ENCODE measurements around the gene SLMAP. TPM values are rescaled to one million over a fixed set of nuclear protein-coding genes. Genes with fewer than 3 reads are reported as not detected.

The SLMAP gene
- total RNA-seq, 4 donors from 2014 or later: 81.1 to 113 (median 97.1) TPM

DNA sequence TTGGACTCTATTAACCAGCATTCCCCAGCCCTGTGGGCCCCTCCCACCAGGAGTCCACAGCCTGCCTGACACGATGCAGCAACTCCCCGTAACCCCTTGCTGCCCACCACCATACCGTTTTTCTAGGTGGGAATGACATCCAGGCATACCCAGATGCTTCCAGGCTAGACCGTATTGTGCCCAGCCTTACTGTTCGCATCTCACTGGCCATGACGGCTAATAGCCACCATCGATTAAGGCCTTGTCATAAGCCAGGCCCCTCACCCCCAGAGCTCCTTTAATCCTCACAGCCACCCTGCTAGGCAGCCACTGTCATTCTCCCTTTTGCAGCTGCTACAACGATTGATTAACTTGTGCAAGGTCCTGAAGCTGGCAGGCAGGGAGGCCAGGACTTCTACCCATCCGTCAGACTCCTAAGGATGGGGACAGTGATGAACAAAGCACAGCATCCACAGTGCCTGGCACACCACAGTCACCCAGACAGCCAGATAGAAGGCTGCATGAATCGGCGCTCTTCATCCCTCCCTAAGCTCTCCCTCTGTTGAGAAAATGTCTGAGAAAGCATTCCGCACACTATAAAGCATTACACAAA, 192.1 kb downstream of the SLMAP start:
- intact Hi-C loops (cut with DNase I; ENCODE audit: low total_unique reads): no loop called here

DNA sequence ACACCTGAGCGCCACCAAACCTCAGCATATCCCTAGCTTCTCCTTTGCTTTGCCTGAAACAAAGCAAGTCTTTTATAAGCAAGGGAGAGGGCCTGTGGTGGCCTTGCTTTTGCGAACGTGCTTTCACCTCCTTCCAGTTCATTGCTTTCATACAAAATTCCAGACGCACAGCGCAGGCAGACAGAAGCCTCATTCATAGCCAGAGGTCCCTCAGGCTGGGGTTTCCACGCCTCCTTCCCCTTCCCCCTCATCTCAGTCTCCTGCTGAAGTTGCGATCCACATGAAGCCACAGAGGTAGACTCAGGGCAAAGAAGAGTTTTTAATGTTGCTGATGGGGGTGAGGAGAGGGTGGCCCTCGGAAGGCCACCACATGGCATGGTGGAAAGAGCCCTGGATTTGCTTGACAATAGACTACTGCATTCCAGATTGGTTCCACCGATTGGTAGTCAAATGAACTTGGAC, 192.7 kb downstream of the SLMAP start:
- TF ChIP-seq POLR2A (IDR thresholded peaks at IDR 0.05) (no peak), CTCF (IDR thresholded peaks at IDR 0.05 in 4 of 5, conservative IDR thresholded peaks at IDR 0.05 in 1 of 5) (no peak)
- Histone ChIP-seq H3K27me3 (no peaks in the 10 kb centered on the region), H3K9me3 (no peaks in the 10 kb centered on the region), H3K27ac (no peak overlapping the region), H3K4me3 (no peak overlapping the region), H3K36me3 (no peaks in the 10 kb centered on the region), H3K4me1 (peaks cover 24 to 41% of the 10 kb centered on the region in 2 donors)
- intact Hi-C loops (cut with DNase I; ENCODE audit: low total_unique reads) (no loop called here), in situ Hi-C loops (cut with MboI; ENCODE audit: low sequenced_read_pairs in 4 of 4) (no loop called here)
- DNase-seq (no peak), ATAC-seq (no peak)

More for the DNA sequence above, 192.1 kb downstream of the SLMAP start:
- ATAC-seq: no peak
- DNase-seq: no peak
- no peak overlapping the region for H3K4me3 ChIP-seq
- H3K27ac ChIP-seq: no peak overlapping the region
- in situ Hi-C loops (cut with MboI; ENCODE audit: low sequenced_read_pairs in 4 of 4): no loop called here
- H3K9me3 ChIP-seq: no peaks in the 10 kb centered on the region
- TF ChIP-seq POLR2A (IDR thresholded peaks at IDR 0.05) (no peak), CTCF (IDR thresholded peaks at IDR 0.05 in 4 of 5, conservative IDR thresholded peaks at IDR 0.05 in 1 of 5) (no peak)
- peaks cover 30 to 47% of the 10 kb centered on the region in 2 donors for H3K4me1 ChIP-seq
- H3K27me3 ChIP-seq: no peaks in the 10 kb centered on the region
- no peaks in the 10 kb centered on the region for H3K36me3 ChIP-seq

- H3K27ac ChIP-seq: no peak overlapping the region
- H3K4me1 ChIP-seq: peaks cover 21 to 36% of the 10 kb centered on the region in 2 donors
- ATAC-seq (no peak), DNase-seq (no peak)
- H3K27me3 ChIP-seq: no peaks in the 10 kb centered on the region
- TF ChIP-seq POLR2A (IDR thresholded peaks at IDR 0.05) (no peak), CTCF (IDR thresholded peaks at IDR 0.05 in 4 of 5, conservative IDR thresholded peaks at IDR 0.05 in 1 of 5) (no peak)
- intact Hi-C loops (cut with DNase I; ENCODE audit: low total_unique reads): no loop called here
- no peak overlapping the region for H3K4me3 ChIP-seq
- in situ Hi-C loops (cut with MboI; ENCODE audit: low sequenced_read_pairs in 4 of 4): no loop called here
- H3K9me3 ChIP-seq: no peaks in the 10 kb centered on the region
- H3K36me3 ChIP-seq: no peaks in the 10 kb centered on the region
These were observed 193.2 kb downstream of the SLMAP start for GRCh38 chr3:57949344-57949743.

DNA sequence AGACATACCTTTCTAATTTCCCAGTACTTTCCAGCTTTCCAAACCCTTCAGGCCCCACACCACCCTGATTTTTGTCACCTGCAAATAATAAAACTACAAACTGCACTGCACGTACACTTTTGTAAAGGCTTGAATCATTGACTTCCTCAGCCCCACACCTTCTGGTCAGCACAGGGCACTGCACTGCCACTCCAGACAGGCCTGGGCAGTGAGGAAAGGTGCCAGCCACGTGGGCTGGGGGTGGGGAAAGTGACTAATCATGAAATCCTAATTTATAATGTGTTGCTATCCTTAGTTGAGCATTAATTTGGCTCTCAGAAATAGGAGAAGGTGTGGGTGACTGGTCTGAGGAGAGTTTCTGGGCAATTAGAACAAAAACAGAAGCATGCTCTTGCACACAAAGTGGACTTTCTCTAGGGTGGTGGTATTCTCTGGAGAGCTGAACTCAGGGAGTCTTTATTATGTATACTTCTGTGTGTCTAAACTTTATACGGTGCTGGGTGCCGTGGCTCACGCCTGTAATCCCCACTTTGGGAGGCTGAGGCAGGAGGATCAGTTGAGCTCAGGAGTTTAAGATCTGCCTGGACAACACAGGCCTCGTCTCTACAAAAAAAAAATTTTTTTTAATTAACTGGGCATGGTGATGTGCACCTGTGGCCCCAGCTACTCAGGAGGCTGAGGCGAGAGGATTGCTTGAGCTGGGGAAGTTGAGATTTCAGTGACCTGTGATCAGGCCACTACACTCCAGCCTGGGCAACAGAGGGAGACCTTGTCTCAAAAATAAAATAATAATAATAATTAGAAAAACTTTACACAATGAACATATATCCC, 193.9 kb downstream of the SLMAP start:
- in situ Hi-C loops (cut with MboI; ENCODE audit: low sequenced_read_pairs in 4 of 4): no loop called here

More for the DNA sequence above, 193.9 kb downstream of the SLMAP start:
- ATAC-seq (peak in 1 of 2 donors; percentile 31), DNase-seq (peak in 1 of 2 donors; percentile 33)
- TF ChIP-seq POLR2A (IDR thresholded peaks at IDR 0.05) (no peak), CTCF (IDR thresholded peaks at IDR 0.05 in 4 of 5, conservative IDR thresholded peaks at IDR 0.05 in 1 of 5) (peak in 3 of 5 experiments; percentile 24 to 28 (median 24))
- Histone ChIP-seq H3K9me3 (no peaks in the 10 kb centered on the region), H3K27me3 (no peaks in the 10 kb centered on the region), H3K27ac (peak overlapping the region in 3 of 4 donors; percentile 77 to 89 (median 82)), H3K4me1 (peaks cover 21 to 30% of the 10 kb centered on the region in 2 donors), H3K36me3 (no peaks in the 10 kb centered on the region), H3K4me3 (no peak overlapping the region)
- intact Hi-C loops (cut with DNase I; ENCODE audit: low total_unique reads): no loop called here
